Fibroblast of pulmonary artery (primary cell): ENCODE measurements around the gene SEPHS1.
"Not testable (repeated sequence)": the region's sequence is repeated elsewhere in the genome, so short reads cannot be mapped to it uniquely, and the experiment has no call there.

Source experiments
- DNase-seq: peaks from one replicate; pipeline ENCODE4 v3.0.0-alpha.2; 2010; ENCODE audit warnings: low read depth
- H3K4me3 ChIP-seq: replicated peaks from 2 replicates; pipeline ENCODE4 v1.5.1; 2011; ENCODE audit warnings: low read depth, mild to moderate bottlenecking, control low read depth, low read length, moderate library complexity
- TF ChIP-seq, protein P1 (sequence below): IDR thresholded peaks from 2 replicates; pipeline ENCODE4 v1.5.1; 2011; ENCODE audit warnings: mild to moderate bottlenecking, control low read depth, low read length, inconsistent platforms; ENCODE audit errors: missing control alignments

SEPHS1 gene

DNA sequence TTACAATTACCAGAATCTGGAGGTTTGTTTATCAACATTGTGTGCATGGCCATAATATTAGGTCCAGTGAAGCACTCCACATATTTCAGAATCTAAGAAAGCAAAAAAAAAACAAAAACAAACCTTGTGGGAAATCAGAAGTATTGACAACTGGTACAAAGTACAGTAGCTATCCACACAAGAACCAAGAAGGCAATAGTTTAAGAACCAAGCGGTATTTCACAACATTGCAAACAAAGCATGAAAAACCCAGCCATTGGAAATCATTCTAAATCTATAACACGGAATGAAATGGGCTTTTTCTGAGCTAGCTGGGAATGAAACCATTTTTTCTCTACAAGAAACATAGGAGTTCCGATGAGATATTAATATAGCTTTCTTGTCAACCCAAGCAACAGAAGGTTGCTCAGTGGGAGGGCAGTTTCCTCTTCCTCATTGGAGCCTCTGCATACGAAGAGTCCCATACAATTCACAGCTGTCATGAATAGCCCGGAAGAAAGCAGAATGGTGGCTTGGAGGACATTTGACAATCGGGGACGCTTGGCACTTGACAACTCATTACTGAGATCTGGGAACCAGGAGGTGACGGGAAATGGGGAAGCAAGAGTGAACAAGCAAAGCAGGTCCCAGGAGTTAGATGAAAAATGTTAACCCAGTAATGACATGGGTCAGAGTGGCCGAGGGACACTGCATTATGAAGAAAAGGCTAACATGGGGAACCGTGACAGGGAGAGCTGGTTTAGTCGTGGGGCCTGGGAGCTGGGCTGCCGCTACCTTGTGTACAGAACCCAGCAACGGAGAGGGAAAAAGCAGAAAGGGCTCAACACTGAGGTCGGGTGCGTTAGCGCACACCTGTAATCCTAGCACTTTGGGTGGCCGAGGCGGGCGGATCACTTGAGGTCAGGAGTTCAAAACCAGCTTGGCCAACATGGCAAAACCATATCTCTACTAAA is 56.0 kb downstream of the SEPHS1 start:
- no peak overlapping the region for H3K4me3 ChIP-seq
- DNase-seq = no peak
- TF ChIP-seq, protein P1, sequence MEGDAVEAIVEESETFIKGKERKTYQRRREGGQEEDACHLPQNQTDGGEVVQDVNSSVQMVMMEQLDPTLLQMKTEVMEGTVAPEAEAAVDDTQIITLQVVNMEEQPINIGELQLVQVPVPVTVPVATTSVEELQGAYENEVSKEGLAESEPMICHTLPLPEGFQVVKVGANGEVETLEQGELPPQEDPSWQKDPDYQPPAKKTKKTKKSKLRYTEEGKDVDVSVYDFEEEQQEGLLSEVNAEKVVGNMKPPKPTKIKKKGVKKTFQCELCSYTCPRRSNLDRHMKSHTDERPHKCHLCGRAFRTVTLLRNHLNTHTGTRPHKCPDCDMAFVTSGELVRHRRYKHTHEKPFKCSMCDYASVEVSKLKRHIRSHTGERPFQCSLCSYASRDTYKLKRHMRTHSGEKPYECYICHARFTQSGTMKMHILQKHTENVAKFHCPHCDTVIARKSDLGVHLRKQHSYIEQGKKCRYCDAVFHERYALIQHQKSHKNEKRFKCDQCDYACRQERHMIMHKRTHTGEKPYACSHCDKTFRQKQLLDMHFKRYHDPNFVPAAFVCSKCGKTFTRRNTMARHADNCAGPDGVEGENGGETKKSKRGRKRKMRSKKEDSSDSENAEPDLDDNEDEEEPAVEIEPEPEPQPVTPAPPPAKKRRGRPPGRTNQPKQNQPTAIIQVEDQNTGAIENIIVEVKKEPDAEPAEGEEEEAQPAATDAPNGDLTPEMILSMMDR = no peak

DNA sequence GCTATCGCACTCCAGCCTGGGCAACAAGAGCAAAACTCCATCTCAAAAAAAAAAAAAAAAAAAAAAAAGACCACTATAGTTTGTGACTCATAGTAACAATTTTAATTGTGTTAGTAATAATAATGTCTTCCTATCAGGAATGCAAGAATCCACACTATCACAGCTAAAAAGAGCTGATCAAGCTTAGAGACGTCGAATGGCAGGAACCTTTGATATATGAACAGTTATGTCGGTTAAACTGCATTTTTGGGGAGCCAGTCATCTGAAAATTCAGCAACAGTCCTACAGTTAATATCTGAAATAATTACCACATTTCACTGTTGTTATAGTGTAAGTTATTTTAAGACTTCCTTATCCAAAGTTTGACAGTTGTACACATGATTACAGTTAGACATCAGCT is 57.0 kb downstream of the SEPHS1 start:
- H3K4me3 ChIP-seq = no peak overlapping the region
- TF ChIP-seq, protein P1 = no peak
- no peak for DNase-seq

DNA sequence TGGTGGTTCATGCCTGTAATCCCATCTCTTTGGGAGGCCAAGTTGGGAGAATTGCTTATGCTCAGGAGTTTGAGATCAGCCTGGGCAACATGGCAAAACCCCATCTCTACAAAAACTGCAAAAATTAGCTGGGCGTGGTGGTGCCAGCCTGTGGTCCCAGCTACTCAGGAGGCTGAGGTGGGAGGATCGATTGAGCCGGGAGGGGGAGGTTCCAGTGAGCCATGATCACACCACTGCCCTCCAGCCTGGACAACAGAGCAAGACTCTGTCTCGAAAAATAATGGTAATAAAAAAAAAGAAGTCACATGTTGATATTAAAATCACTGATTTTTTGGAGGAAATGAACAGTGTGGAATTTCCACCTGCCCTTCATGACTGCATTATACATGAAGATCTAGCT is 64.0 kb downstream of the SEPHS1 start:
- TF ChIP-seq, protein P1 = no peak
- no peak overlapping the region for H3K4me3 ChIP-seq
- no peak for DNase-seq

DNA sequence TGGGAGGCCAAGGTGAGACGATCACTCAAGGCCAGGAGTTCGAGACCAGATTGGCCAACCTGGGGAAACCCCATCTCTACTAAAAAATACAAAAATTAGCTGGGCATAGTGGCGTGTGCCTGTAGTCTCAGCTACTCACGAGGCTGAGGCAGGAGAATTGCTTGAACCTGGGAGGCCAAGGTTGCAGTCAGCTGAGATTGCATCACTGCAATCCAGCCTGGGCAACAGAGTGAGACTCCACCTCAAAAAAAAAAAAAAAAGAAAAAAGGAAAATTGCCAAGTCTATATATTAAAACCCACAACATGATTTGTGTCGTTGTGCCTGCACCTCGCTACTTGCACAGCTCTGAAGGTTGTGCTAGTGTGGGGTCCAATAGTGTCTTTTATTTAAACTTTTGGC is 65.7 kb downstream of the SEPHS1 start:
- H3K4me3 ChIP-seq, DNase-seq: not testable (repeated sequence)

DNA sequence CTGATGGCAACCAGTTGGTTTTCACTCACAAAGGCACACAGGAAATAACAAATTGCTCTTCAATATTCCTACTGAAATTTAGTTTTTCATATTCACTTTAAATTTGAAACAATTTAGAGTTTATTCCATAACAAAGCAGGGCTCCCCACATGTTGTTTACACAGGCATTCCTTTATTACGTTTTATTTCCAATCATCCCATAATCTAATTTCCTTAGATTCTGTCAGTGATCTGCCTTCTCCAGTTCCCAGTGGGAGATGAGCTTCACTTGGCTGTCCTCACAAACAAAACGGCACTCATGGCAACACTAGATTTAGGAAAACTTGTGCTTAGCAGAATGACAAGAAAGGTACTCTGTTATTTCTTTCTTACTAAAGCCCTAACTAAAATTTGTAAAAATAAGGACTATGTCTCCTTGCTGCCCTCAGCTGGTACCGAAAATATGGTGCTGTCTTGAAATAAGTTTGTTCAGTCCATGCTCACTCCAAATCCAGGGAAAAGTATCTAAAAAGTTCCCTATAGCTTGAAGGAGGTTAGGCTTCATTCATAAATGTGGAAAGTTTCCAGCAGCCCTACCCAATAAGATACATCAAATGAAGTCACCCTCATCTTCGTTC is 71.2 kb downstream of the SEPHS1 start:
- TF ChIP-seq, protein P1 = peak; percentile 34
- peak; percentile 50 for DNase-seq
- no peak overlapping the region for H3K4me3 ChIP-seq

DNA sequence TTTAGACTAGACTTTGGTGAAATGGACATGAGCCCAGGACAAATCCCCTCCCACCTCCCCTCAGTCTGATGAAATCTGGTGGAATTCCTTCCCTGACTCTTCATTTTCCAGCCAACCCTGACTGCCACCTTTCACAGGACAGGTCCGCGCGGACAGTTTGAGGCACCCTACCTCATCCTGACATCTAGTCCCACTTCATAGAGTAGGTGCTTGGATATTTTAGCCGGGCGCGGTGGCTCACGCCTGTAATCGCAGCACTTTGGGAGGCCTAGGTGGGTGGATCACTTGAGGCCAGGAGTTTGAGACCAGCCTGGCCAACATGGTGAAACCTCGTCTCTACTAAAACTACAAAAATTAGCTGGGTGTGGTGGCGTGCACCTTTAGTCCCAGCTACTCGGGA is 71.9 kb downstream of the SEPHS1 start:
- H3K4me3 ChIP-seq, DNase-seq: not testable (repeated sequence)

DNA sequence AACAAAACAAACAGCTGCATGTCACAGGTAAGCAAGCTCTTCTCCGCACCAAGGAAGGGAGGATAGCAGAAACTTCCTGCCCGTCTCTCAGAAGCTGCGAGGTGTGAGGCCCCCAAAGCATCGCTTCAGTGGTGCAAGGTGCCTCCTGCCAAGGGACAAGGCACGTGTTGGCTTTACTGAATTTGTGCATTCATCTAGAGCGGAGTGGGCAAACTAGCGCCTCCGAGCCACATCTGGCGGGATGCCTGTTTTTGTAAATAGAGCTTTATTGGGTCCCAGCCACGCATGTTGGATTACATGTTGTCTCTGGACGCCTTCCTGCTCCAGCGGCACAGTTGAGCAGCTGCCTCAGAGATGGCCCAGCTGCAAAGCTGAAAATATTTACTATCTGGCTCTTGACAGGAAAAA is 75.9 kb downstream of the SEPHS1 start:
- H3K4me3 ChIP-seq = no peak overlapping the region
- peak; percentile 47 for DNase-seq
- TF ChIP-seq, protein P1 = no peak

DNA sequence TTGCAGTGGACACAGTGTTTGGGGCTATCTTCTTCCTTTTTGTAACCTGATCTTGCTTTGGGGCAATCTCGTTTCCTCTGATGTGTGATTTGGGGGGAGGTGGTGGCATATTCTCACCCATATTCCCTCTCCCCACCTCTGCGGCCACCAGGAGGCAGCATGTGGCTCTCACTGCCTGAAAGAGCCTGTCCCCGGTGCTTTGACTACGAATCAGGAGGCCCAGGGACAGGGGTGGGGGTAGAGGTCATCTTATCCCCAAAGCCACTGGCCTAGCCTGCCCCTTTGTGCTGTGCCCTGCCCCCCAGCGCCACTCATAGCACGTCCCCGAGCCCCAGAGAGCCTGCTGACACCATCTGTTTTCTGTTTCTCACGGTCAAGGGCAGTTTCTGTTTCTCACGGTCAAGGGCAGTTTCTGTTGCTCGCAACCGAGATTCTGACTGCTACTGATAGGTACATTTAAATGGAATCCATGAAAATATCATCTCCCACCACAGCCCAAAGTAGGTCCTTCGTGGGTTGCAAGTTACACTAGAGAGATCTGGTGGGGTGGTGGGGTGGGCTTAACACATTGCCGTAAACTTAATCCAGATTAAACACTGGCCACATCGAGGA is 76.4 kb downstream of the SEPHS1 start:
- DNase-seq = peak; percentile 11
- TF ChIP-seq, protein P1 = peak; percentile 53
- no peak overlapping the region for H3K4me3 ChIP-seq
